HG03196 (cell line): Measurements from ENCODE around the gene ANK3.

ENCODE experiments used
- ATAC-seq: cut with Tn5 transposase; IDR thresholded peaks from one replicate; pipeline ENCODE4 v1.9.1; 2021; ENCODE audit not compliant: unreplicated experiment

ANK3 gene

GRCh38 chr10:60107308-60107976, 282.2 kb downstream of the ANK3 start:
- no peak for ATAC-seq

- no peak for ATAC-seq
Measured at GRCh38 chr10:60105295-60105695, 284.4 kb downstream of the ANK3 start.

GRCh38 chr10:60101821-60102220, 287.9 kb downstream of the ANK3 start:
- no peak for ATAC-seq

- no peak for ATAC-seq
Measured at GRCh38 chr10:60099998-60100747, 289.5 kb downstream of the ANK3 start.

GRCh38 chr10:60098677-60099601, 290.7 kb downstream of the ANK3 start:
- ATAC-seq, result no peak

- ATAC-seq, result peak; percentile 82
Measured at GRCh38 chr10:60096761-60097513, 292.7 kb downstream of the ANK3 start.

- ATAC-seq, result no peak
Measured at GRCh38 chr10:60093317-60093716, 296.4 kb downstream of the ANK3 start.

- ATAC-seq, result peak; percentile 83
Measured at GRCh38 chr10:60086862-60087261, 302.8 kb downstream of the ANK3 start.

GRCh38 chr10:60086421-60086820, 303.3 kb downstream of the ANK3 start:
- ATAC-seq, result no peak

- no peak for ATAC-seq
Measured at GRCh38 chr10:60082744-60083344, 306.8 kb downstream of the ANK3 start.

- no peak for ATAC-seq
Measured at GRCh38 chr10:60082341-60082740, 307.3 kb downstream of the ANK3 start.

GRCh38 chr10:60073781-60074656, 315.7 kb downstream of the ANK3 start:
- peak; percentile 91 for ATAC-seq

GRCh38 chr10:60073397-60073780, 316.3 kb downstream of the ANK3 start:
- ATAC-seq, result no peak

- ATAC-seq, result no peak
Measured at GRCh38 chr10:60069311-60069710, 320.4 kb downstream of the ANK3 start.

GRCh38 chr10:60050366-60050765, 339.3 kb downstream of the ANK3 start:
- no peak for ATAC-seq

- no peak for ATAC-seq
Measured at GRCh38 chr10:60048091-60048501, 341.6 kb downstream of the ANK3 start.

GRCh38 chr10:60045571-60045970, 344.1 kb downstream of the ANK3 start:
- ATAC-seq, result no peak

GRCh38 chr10:60044971-60045370, 344.7 kb downstream of the ANK3 start:
- no peak for ATAC-seq

GRCh38 chr10:60044242-60044641, 345.4 kb downstream of the ANK3 start:
- no peak for ATAC-seq
